K562 (cell line): Measurements from ENCODE around the gene FERMT3. TPM values are rescaled to one million over a fixed set of nuclear protein-coding genes. Genes with fewer than 3 reads are reported as not detected.

Experiments used
- CEBPB ChIP-seq: fragments of 450-650 bp; IDR thresholded peaks from 2 replicates; pipeline ENCODE4 v1.6.1; 2016; ENCODE audit warnings: missing genetic modification characterization, missing compliant biosample characterization
- CGGBP1 ChIP-seq: fragments of 250-450 bp; sonication (Bioruptor Pico); IDR thresholded peaks from 2 replicates; pipeline ENCODE4 v1.9.0; 2021; ENCODE audit warnings: mild to moderate bottlenecking
- DPF2 ChIP-seq: fragments of 450-650 bp; IDR thresholded peaks from 2 replicates; pipeline ENCODE4 v1.6.1; 2016
- ELF2 ChIP-seq: fragments of 250-450 bp; sonication (Bioruptor Pico); IDR thresholded peaks from 2 replicates; pipeline ENCODE4 v1.5.0; 2021; ENCODE audit warnings: mild to moderate bottlenecking
- EP300 ChIP-seq: IDR thresholded peaks from 2 replicates; pipeline ENCODE4 v1.6.1; 2012; ENCODE audit warnings: low read length, improper control_type of control experiment
- ETV5 ChIP-seq: sonication (generic); formaldehyde crosslinking; IDR thresholded peaks from 2 replicates; pipeline ENCODE4 v1.4.0; 2020; ENCODE audit warnings: low read depth, mild to moderate bottlenecking, missing genetic modification reagents
- FOS ChIP-seq: IDR thresholded peaks from 3 replicates; pipeline ENCODE4 v1.6.1; 2011; ENCODE audit not compliant: insufficient read length; ENCODE audit errors: extremely low read depth
- JUNB ChIP-seq: fragments of 450-650 bp; formaldehyde crosslinking; conservative IDR thresholded peaks from 2 replicates; pipeline ENCODE4 v1.4.0; 2020; ENCODE audit warnings: mild to moderate bottlenecking
- POLR2G ChIP-seq: fragments of 200-400 bp; formaldehyde crosslinking; IDR thresholded peaks from 2 replicates; pipeline ENCODE4 v1.6.1; 2017; ENCODE audit warnings: low read depth, mild to moderate bottlenecking, antibody characterized with exemption, low read length, moderate library complexity
- RBBP5 ChIP-seq: fragments of 200-600 bp; sonication (generic); IDR thresholded peaks from 2 replicates; pipeline ENCODE4 v1.6.1; 2012; ENCODE audit warnings: borderline replicate concordance, mild to moderate bottlenecking, low read length, control low read depth, inconsistent platforms; ENCODE audit not compliant: insufficient read depth, poor library complexity, severe bottlenecking
- SAFB2 ChIP-seq: fragments of 200-400 bp; formaldehyde crosslinking; IDR thresholded peaks from 2 replicates; pipeline ENCODE4 v1.6.1; 2018; ENCODE audit warnings: borderline replicate concordance, low read length, low read depth, moderate library complexity; ENCODE audit not compliant: severe bottlenecking
- SMARCB1 ChIP-seq: IDR thresholded peaks from 2 replicates; pipeline ENCODE4 v1.6.1; 2011; ENCODE audit warnings: improper control_type of control experiment, low read depth; ENCODE audit not compliant: insufficient read length
- SP1 ChIP-seq: sonication (generic); formaldehyde crosslinking; IDR thresholded peaks from 2 replicates; pipeline ENCODE4 v1.8.1; 2022; ENCODE audit warnings: mild to moderate bottlenecking, missing genetic modification reagents
- TEAD1 ChIP-seq, 2 experiments: fragments of 450-650 bp in 1 of 2; sonication (generic) in 1 of 2; formaldehyde crosslinking; IDR thresholded peaks; 2 replicates each; pipeline versions ENCODE4 v1.4.0 to v1.8.0; 2020 to 2022; ENCODE audit warnings: mild to moderate bottlenecking in 2 of 2, missing genetic modification reagents in 1 of 2
- ZFP91 ChIP-seq: sonication (generic); formaldehyde crosslinking; IDR thresholded peaks from 2 replicates; pipeline ENCODE4 v1.8.0; 2022; ENCODE audit warnings: mild to moderate bottlenecking, missing genetic modification reagents
- ZKSCAN8 ChIP-seq: fragments of 200-800 bp; sonication (Bioruptor generic); IDR thresholded peaks from 2 replicates; pipeline ENCODE4 v1.6.1; 2016; ENCODE audit warnings: missing genetic modification characterization, missing compliant biosample characterization
- ZNF124 ChIP-seq: sonication (generic); formaldehyde crosslinking; IDR thresholded peaks from 2 replicates; pipeline ENCODE4 v1.8.1; 2022; ENCODE audit warnings: missing genetic modification reagents
- ZNF316 ChIP-seq: fragments of 450-650 bp; IDR thresholded peaks from 2 replicates; pipeline ENCODE4 v1.6.1; 2016
- ZNF586 ChIP-seq: fragments of 450-650 bp; formaldehyde crosslinking; conservative IDR thresholded peaks from 2 replicates; pipeline ENCODE4 v1.4.0; 2020; ENCODE audit warnings: mild to moderate bottlenecking, moderate library complexity
- polyA plus RNA-seq, 8 experiments: library from polyadenylated mRNA; depleted of rRNA in 4 of 8; stranded (reverse) in 5 of 8; unstranded in 3 of 8; fragments of >200 nt; fragmentation: Nextera tagmentation in 2 of 8; fragmentation: Illumina TruSeq in 1 of 8; extraction: Ambion mirVana in 2 of 8; extraction: Trizol in 1 of 8; gene quantifications; 2 replicates each; pipeline versions ENCODE4 v1.2.1 to v1.2.3, GENCODE V29; 2011 to 2014; ENCODE audit warnings: inconsistent platforms in 1 of 8, missing spikeins in 1 of 8
- total RNA-seq, 7 experiments: library from RNA; depleted of rRNA in 6 of 7; stranded (reverse); fragments of >200 nt in 6 of 7; fragmentation: Illumina TruSeq in 2 of 7; extraction: Trizol in 2 of 7; gene quantifications; 2 replicates each; pipeline versions ENCODE4 v1.2.1 to v1.2.3, GENCODE V29; 2011 to 2021; ENCODE audit warnings: low replicate concordance in 1 of 7
- TF ChIP-seq, protein P1 (sequence below): conservative IDR thresholded peaks from 2 replicates; pipeline ENCODE4 v1.6.1; 2011; ENCODE audit warnings: low read depth, mild to moderate bottlenecking, low read length; ENCODE audit not compliant: control insufficient read depth
- TF ChIP-seq, protein P2 (sequence below): fragments of 450-650 bp; formaldehyde crosslinking; conservative IDR thresholded peaks from 2 replicates; pipeline ENCODE4 v1.4.0; 2022; ENCODE audit warnings: mild to moderate bottlenecking, missing genetic modification characterization
- TF ChIP-seq, protein P3 (sequence below): sonication (generic); formaldehyde crosslinking; IDR thresholded peaks from 2 replicates; pipeline ENCODE4 v1.8.1; 2023; ENCODE audit warnings: mild to moderate bottlenecking, missing genetic modification reagents, moderate library complexity

FERMT3 gene
- total and polyA plus RNA-seq, 9 of the 15 experiments (the other 6 are each of a cell fraction or from before 2014, with no cell fraction given), result 3.2 to 275 (median 79.7) TPM

- no peak for TF ChIP-seq ZNF316
- TF ChIP-seq, protein P1, sequence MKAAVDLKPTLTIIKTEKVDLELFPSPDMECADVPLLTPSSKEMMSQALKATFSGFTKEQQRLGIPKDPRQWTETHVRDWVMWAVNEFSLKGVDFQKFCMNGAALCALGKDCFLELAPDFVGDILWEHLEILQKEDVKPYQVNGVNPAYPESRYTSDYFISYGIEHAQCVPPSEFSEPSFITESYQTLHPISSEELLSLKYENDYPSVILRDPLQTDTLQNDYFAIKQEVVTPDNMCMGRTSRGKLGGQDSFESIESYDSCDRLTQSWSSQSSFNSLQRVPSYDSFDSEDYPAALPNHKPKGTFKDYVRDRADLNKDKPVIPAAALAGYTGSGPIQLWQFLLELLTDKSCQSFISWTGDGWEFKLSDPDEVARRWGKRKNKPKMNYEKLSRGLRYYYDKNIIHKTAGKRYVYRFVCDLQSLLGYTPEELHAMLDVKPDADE, result no peak
- TF ChIP-seq ZFP91 (CRISPR knock-in tag), result no peak
- TF ChIP-seq SMARCB1, result no peak
- no peak for TF ChIP-seq ZNF124 (CRISPR knock-in tag)
- TF ChIP-seq FOS, result no peak
- TF ChIP-seq SP1 (CRISPR knock-in tag), result peak; percentile 55; the same call in 1 of the 2 replicates
- TF ChIP-seq ZKSCAN8 (CRISPR knock-in tag), result no peak
- no peak for TF ChIP-seq CGGBP1 (CRISPR knock-in tag)
- TF ChIP-seq ZNF586 (CRISPR knock-in tag), result no peak
- no peak for TF ChIP-seq JUNB
- TF ChIP-seq RBBP5, result peak; percentile 63
- TF ChIP-seq POLR2G, result peak; percentile 82
- TF ChIP-seq DPF2, result no peak
- TF ChIP-seq, protein P2, sequence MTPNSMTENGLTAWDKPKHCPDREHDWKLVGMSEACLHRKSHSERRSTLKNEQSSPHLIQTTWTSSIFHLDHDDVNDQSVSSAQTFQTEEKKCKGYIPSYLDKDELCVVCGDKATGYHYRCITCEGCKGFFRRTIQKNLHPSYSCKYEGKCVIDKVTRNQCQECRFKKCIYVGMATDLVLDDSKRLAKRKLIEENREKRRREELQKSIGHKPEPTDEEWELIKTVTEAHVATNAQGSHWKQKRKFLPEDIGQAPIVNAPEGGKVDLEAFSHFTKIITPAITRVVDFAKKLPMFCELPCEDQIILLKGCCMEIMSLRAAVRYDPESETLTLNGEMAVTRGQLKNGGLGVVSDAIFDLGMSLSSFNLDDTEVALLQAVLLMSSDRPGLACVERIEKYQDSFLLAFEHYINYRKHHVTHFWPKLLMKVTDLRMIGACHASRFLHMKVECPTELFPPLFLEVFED (CRISPR knock-in tag), result peak; percentile 29; the same call in 1 of the 2 replicates
- no peak for TF ChIP-seq ETV5 (CRISPR knock-in tag)
- TF ChIP-seq EP300, result no peak
- 0 out of 2 replicates have a peak, but pooled peaks have one; percentile 45 for TF ChIP-seq ELF2
- no peak for TF ChIP-seq SAFB2
- peak in 1 of 2 experiments; percentile 39; a peak in 1 of 4 replicates for TF ChIP-seq TEAD1 (CRISPR knock-in tag; IDR thresholded peaks at IDR 0.05)
- TF ChIP-seq, protein P3, sequence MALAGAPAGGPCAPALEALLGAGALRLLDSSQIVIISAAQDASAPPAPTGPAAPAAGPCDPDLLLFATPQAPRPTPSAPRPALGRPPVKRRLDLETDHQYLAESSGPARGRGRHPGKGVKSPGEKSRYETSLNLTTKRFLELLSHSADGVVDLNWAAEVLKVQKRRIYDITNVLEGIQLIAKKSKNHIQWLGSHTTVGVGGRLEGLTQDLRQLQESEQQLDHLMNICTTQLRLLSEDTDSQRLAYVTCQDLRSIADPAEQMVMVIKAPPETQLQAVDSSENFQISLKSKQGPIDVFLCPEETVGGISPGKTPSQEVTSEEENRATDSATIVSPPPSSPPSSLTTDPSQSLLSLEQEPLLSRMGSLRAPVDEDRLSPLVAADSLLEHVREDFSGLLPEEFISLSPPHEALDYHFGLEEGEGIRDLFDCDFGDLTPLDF (CRISPR knock-in tag), result 0 out of 2 replicates have a peak, but pooled peaks have one; percentile 52
- no peak for TF ChIP-seq CEBPB (tag)
These were observed at the start of gene FERMT3 (continued) for GRCh38 chr11:64206457-64207255.
